ENCODE data around the gene ARHGEF10L. TPM values are rescaled to one million over a fixed set of nuclear protein-coding genes. Genes with fewer than 3 reads are reported as not detected.
"Not testable (repeated sequence)": the region's sequence is repeated elsewhere in the genome, so short reads cannot be mapped to it uniquely, and the experiment has no call there.

Gene ARHGEF10L
- total RNA-seq, 1 donor from 2014 or later: 24.0 TPM

DNA sequence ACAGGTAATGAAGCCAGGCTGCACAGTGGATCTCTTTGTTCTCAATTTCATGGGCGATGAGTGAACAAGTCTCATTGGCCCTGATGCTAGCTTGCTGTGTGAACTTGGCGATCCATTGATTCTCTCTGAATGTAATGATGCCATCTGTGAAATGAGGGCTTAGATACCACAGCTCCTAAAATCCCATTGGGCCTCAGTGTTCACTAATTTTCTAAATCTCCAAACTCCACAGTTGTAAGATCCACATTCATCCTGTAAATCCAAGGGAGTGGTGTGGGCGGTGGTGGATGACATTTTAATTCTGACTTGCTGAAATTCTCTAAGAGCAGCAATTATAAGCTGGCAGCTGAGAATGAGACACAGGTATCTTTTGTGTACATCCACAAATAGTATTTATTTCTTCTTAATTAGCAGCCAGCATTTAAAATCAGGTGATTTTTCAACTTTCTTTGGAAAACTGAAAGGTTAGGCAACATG, 206.0 kb downstream of the ARHGEF10L start:
- Mint-ChIP-seq H3K36me3 (ENCODE audit: unreplicated experiment) (no peaks in the 10 kb centered on the region), H3K27ac (ENCODE audit: unreplicated experiment) (no peak overlapping the region), H3K4me1 (ENCODE audit: unreplicated experiment) (no peaks in the 10 kb centered on the region), H3K9me3 (ENCODE audit: unreplicated experiment) (no peaks in the 10 kb centered on the region), H3K4me3 (ENCODE audit: unreplicated experiment) (no peak overlapping the region), H3K27me3 (ENCODE audit: unreplicated experiment) (peaks cover 14% of the 10 kb centered on the region)
- DNase-seq (ENCODE audit: extremely low spot score, unreplicated experiment): no peak
- TF ChIP-seq, protein P1, sequence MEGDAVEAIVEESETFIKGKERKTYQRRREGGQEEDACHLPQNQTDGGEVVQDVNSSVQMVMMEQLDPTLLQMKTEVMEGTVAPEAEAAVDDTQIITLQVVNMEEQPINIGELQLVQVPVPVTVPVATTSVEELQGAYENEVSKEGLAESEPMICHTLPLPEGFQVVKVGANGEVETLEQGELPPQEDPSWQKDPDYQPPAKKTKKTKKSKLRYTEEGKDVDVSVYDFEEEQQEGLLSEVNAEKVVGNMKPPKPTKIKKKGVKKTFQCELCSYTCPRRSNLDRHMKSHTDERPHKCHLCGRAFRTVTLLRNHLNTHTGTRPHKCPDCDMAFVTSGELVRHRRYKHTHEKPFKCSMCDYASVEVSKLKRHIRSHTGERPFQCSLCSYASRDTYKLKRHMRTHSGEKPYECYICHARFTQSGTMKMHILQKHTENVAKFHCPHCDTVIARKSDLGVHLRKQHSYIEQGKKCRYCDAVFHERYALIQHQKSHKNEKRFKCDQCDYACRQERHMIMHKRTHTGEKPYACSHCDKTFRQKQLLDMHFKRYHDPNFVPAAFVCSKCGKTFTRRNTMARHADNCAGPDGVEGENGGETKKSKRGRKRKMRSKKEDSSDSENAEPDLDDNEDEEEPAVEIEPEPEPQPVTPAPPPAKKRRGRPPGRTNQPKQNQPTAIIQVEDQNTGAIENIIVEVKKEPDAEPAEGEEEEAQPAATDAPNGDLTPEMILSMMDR (IDR thresholded peaks at IDR 0.05): no peak

DNA sequence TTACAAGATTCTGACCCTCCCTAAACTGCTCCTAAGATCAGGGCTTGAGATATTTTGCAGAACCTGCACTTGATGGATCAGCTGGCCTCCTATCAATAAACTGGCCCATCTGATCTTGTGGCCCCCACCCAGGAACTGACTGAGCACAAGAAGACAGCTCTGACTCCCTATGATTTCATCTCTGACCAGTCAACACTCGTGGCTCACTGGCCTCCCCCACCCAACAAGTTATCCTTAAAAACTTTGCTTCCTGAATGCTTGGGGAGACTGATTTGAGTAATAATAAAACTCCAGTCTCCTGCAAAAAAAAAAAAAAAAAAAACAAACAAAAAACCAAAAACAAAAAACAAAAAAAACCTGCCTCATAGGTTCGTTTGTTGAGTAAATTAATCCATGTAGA, 206.8 kb downstream of the ARHGEF10L start:
- H3K4me3 Mint-ChIP-seq (ENCODE audit: unreplicated experiment); H3K36me3 Mint-ChIP-seq (ENCODE audit: unreplicated experiment); DNase-seq (ENCODE audit: extremely low spot score, unreplicated experiment); H3K4me1 Mint-ChIP-seq (ENCODE audit: unreplicated experiment); H3K27ac Mint-ChIP-seq (ENCODE audit: unreplicated experiment); H3K9me3 Mint-ChIP-seq (ENCODE audit: unreplicated experiment): not testable (repeated sequence)
- H3K27me3 Mint-ChIP-seq (ENCODE audit: unreplicated experiment): peaks cover 14% of the 10 kb centered on the region

DNA sequence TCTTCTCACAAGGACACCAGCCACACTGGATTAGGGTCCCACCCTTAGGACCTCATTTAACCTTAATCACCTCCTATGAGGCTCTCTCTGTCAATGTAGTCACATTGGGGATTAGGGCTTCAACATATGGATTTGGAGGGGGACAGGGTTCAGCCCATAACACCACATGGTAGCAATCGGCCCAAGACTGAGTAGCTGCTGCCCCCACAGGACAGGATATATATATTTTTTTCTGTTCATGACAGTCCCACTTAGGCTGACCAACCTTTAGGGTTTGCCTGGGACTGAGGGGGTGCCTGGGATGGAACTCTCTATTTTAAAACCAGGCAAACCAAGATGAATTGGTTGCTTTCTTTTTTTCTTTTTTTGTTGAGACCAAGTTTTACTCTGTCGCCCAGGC, 207.4 kb downstream of the ARHGEF10L start:
- Mint-ChIP-seq H3K36me3 (ENCODE audit: unreplicated experiment) (no peaks in the 10 kb centered on the region), H3K9me3 (ENCODE audit: unreplicated experiment) (no peaks in the 10 kb centered on the region), H3K4me3 (ENCODE audit: unreplicated experiment) (no peak overlapping the region), H3K4me1 (ENCODE audit: unreplicated experiment) (no peaks in the 10 kb centered on the region), H3K27ac (ENCODE audit: unreplicated experiment) (no peak overlapping the region), H3K27me3 (ENCODE audit: unreplicated experiment) (peaks cover 14% of the 10 kb centered on the region)
- TF ChIP-seq, protein P1 (IDR thresholded peaks at IDR 0.05): no peak
- DNase-seq (ENCODE audit: extremely low spot score, unreplicated experiment): no peak

Other genes with a start within 250 kb of the ARHGEF10L start
- gene PADI4, start 231.5 kb upstream of the ARHGEF10L start, total RNA-seq: 0.50 TPM in 1 of 2 replicates, not detected in the other
- not detected in 2 replicates for gene PADI6, start 167.5 kb upstream of the ARHGEF10L start, total RNA-seq
- gene RCC2, start 100.0 kb upstream of the ARHGEF10L start, total RNA-seq: 102 and 104 TPM in 2 replicates
- gene ACTL8, start 215.6 kb downstream of the ARHGEF10L start, total RNA-seq: not detected in 2 replicates

Measured in osteocyte (in vitro differentiated cells).